GM19397 (cell line): ENCODE data around the gene CORO2B.

Experiments used
- ATAC-seq: cut with Tn5 transposase; IDR thresholded peaks from one replicate; pipeline ENCODE4 v1.9.1; 2021; ENCODE audit warnings: mild to moderate bottlenecking, moderate library complexity; ENCODE audit not compliant: unreplicated experiment

The CORO2B gene

DNA sequence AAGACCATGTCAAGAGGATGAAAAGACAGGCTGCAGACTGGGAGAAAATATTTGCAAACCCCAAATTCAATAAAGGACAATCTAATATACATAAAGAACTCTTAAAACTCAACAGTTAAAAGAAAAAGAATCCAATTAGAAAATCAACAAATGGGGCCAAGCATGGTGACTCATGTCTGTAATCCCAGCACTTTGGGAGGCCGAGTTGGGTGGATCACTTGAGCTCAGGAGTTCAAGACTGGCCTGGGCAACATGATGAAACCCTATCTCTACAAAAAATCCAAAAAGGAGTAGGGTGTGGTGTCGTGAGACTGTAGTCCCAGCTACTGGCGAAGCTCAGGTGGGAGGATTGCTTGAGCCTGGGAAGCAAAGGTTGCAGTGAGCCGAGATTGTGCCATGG lies 184.3 kb downstream of the CORO2B start:
- no peak for ATAC-seq

DNA sequence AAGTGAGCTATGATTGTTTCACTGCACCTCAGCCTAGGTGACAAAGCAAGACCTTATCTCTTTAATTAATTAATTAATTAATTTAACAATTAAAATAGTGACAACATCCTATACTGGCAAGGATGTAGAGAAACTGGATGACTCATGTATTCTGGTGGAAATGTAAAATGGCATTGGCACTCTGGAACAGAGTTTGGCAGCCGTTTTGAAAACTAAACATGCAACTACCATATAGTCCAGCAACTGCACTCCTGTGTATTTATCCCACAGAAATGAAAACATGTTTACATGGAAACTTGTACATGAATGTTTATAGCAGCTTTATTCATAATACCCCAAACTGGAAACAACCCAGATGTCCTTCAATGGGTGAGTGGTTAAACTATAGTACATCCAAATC lies 185.3 kb downstream of the CORO2B start:
- ATAC-seq, result no peak

- no peak for ATAC-seq
These were observed 187.0 kb downstream of the CORO2B start for GRCh38 chr15:68765602-68766368.

DNA sequence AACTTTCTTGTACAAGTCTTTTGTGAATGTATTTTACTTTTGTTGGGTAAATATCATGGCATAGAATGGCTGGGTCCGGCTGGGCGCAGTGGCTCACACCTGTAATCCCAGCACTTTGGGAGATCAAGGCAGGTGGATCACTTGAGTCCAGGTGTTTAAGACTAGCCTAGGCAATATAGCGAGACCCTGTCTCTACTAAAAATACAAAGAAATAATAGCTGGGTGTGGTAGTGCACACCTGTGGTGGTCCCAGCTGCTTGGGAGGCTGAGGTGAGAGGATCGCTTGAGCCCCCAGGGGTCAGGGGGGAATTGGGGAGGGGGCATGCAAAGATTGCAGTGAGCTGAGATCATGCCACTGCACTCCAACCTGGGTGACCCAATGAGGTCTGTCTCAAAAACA lies 189.0 kb downstream of the CORO2B start:
- ATAC-seq, result no peak

DNA sequence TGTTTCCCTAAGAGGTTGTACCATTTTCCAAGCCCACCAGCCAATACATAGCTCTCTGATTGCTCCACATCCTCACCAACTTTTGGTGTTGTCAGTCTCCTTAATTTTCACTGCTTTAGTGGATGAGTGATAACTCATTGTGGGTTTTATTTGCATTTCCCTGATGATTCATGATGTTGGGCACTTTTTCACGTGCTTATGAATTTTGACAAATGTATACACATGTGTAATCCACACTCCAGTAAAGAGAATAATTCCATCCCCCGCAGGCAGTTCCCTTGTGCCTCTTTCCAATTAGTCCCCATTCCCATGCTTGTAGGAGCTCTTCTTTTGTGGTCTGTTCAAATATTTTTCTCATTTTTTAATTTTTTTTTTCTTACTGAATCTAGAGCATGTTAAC lies 189.5 kb downstream of the CORO2B start:
- ATAC-seq, result no peak

DNA sequence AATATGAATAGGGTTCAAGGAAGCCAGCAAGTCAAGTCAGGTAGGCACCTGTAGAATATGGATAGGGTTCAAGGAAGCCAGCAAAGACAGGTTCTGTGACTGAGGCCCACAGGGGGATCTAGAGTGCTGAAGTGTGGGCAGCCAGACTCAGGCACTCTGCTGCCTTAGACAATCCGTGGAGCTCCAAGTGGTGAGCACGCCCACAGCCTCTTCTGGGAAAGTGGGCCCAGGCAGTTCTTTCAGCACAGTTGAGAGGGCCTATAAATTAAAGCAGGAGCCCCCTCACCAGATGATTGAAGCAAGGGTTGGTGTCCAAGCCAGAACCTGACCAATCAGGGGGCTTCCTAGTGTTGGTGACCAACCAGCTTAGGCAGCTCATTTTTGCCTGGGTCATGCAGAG lies 190.9 kb downstream of the CORO2B start:
- ATAC-seq, result no peak

DNA sequence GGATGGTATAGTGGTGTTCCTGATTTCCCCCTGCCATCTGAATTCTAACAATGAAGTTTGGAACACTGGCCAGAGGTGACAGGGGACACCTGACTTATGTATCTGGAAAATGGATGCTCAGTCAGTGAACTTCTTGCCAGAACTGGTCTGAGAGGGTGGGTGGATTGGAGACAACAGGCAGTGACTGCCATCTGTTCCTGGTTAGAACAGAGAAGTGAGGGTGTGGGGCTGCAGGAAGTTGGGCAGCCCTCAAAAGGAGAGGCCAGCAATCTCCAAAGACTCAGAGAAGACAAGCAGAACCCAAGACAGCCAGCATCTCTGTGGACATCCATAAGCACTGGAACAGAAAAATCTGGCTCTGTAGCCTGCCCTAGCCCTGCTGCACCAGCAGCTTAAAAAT lies 191.4 kb downstream of the CORO2B start:
- no peak for ATAC-seq

- no peak for ATAC-seq
These were observed 194.2 kb downstream of the CORO2B start for GRCh38 chr15:68773036-68773435.

DNA sequence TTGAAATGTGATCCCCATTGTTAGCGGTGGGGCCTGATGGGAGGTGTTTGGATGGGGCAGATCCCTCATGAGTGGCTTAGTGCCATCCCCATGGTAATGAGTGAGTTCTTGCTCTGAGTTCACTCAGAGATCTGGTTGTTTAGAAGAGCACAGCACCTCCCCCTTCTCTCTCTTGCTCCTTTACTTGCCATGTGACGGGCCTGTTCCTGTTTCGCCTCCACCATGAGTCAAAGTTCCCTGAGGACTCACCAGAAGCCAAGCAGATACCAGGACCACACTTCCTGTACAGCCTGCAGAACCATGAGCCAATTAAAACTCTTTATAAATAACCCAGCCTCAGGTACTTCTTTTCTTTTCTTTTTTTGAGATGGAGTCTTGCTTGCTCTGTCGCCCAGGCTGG lies 195.3 kb downstream of the CORO2B start:
- ATAC-seq, result no peak

GRCh38 chr15:68774521-68775235 lies 195.9 kb downstream of the CORO2B start:
- ATAC-seq, result no peak

DNA sequence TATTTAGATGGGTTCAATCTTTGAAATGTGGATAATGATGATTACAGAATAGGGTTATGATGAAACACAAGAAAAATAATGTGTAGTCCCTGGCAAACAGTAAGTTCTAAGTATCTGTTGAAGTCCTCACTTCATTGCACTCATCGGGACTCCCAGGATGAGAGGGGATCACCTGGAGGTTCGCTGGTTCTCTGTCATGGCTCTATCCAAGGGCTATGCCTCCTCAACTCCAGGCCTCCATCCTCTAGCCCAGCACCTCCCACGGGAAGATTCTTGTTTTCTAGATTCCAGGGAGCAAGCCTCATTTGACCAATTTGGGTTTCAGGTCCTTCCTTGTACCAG lies 196.4 kb downstream of the CORO2B start:
- ATAC-seq, result no peak

- ATAC-seq, result no peak
These were observed 197.1 kb downstream of the CORO2B start for GRCh38 chr15:68775671-68776476.

DNA sequence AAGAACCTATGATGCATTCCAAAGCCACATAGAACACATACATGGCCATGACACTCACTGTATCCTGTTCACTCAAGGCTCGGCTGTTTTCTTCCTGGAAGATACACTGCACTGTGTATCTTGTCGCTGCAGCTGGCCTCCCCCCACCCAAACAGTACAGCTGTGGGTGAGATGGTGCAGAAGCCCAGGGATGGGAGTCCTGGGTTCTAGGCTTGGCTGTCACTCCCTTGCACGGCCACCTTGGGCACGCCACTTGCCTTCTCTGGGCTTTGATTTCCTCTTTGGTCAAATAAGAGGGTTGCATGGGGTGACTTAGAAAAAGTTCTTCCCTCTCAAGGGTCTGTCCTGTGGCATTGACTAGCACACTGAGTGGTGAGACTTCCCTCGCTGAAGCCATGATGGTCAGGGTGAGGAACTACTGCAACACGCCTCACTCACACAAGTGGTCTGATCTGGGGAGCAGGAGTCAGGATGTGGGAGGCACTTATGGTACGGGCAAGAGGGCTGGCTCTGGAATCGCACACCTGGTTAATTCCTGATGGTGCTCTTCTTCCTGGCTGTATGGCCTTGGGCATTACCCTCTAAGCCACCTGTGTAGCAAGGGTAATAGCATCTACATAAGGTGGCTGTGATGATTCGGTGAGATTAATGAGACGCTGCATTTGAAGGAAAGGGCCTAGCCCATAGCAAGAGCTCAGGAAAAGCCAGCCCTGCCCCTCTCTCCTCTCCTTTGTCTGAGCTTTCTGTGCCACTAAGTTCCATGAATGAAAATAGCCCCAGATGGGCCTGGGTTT lies 197.9 kb downstream of the CORO2B start:
- ATAC-seq, result no peak
